Thoracic aorta (tissue), 2 donors: ENCODE data around the gene ADM2. TPM values are rescaled to one million over a fixed set of nuclear protein-coding genes. Genes with fewer than 3 reads are reported as not detected.
A peak's percentile ranks its signal among the peaks of the same experiment; 100 is the strongest.

Experiments
- ATAC-seq: fragments of 150-250 bp; one replicate; pipeline ENCODE4 v1.8.0; 2017; ENCODE audit warnings: low read depth; ENCODE audit not compliant: insufficient number of reproducible peaks, low FRiP score
- DNase-seq: peaks from one replicate; pipeline ENCODE4 v3.0.0-alpha.2; 2020; ENCODE audit warnings: low spot score
- H3K27ac ChIP-seq, 2 donors: fragments of 200-600 bp; sonication (generic); 1 replicate in 1 of 2; 2 replicates in 1 of 2; pipeline ENCODE4 v1.5.1; 2016; ENCODE audit warnings: mild to moderate bottlenecking in 2 of 2, moderate library complexity in 2 of 2
- H3K27me3 ChIP-seq: fragments of 200-600 bp; sonication (generic); replicated peaks from 2 replicates; pipeline ENCODE4 v1.6.0; 2016; ENCODE audit warnings: mild to moderate bottlenecking; ENCODE audit not compliant: insufficient read depth
- H3K36me3 ChIP-seq: fragments of 200-600 bp; sonication (generic); one replicate; pipeline ENCODE4 v1.5.1; 2016
- H3K4me1 ChIP-seq, 2 donors: fragments of 200-600 bp; sonication (generic); 1 replicate in 1 of 2; 2 replicates in 1 of 2; pipeline versions ENCODE4 v1.5.1 to v1.6.0; 2016; ENCODE audit warnings: low read depth in 2 of 2, mild to moderate bottlenecking in 1 of 2; ENCODE audit not compliant: control insufficient read depth in 1 of 2
- H3K4me3 ChIP-seq: fragments of 200-600 bp; sonication (generic); 2 replicates; pipeline ENCODE4 v1.5.1; 2016; ENCODE audit warnings: mild to moderate bottlenecking
- H3K9me3 ChIP-seq: fragments of 200-600 bp; sonication (generic); 2 replicates; pipeline ENCODE4 v1.5.1; 2016
- CTCF ChIP-seq: fragments of 200-600 bp; sonication (generic); IDR thresholded peaks from one replicate; pipeline ENCODE4 v1.5.1; 2019; ENCODE audit warnings: antibody characterized with exemption
- total RNA-seq, 2 donors: library from RNA; depleted of rRNA; stranded (reverse); fragments of >200 nt; gene quantifications; one replicate each; pipeline versions ENCODE4 v1.1.0 to v1.2.3, GENCODE V29; 2016

ADM2 gene
- total RNA-seq, 2 donors from 2014 or later = 0.14 TPM; not detected in 1

GRCh38 chr22:50469377-50470305, 11.7 kb upstream of the ADM2 start:
- peaks cover 27% of the 10 kb centered on the region for H3K36me3 ChIP-seq
- no peak for DNase-seq
- no peak for ATAC-seq
- no peaks in the 10 kb centered on the region for H3K27me3 ChIP-seq
- H3K4me1 ChIP-seq = peaks cover 36 to 47% of the 10 kb centered on the region in 2 donors
- TF ChIP-seq CTCF = no peak
- H3K9me3 ChIP-seq = no peaks in the 10 kb centered on the region
- no peak overlapping the region for H3K27ac ChIP-seq
- H3K4me3 ChIP-seq = no peak overlapping the region

- Histone ChIP-seq H3K4me1 (peaks cover 40 to 51% of the 10 kb centered on the region in 2 donors), H3K4me3 (no peak overlapping the region), H3K36me3 (peaks cover 20% of the 10 kb centered on the region), H3K27me3 (no peaks in the 10 kb centered on the region), H3K27ac (no peak overlapping the region), H3K9me3 (no peaks in the 10 kb centered on the region)
- no peak for DNase-seq
- TF ChIP-seq CTCF = no peak
- no peak for ATAC-seq
Observed at GRCh38 chr22:50470491-50470890, 10.9 kb upstream of the ADM2 start.

- H3K4me1 ChIP-seq = peaks cover 40 to 53% of the 10 kb centered on the region in 2 donors
- ATAC-seq = no peak
Observed at GRCh38 chr22:50471197-50471847, 10.0 kb upstream of the ADM2 start.

GRCh38 chr22:50471962-50472361, 9.4 kb upstream of the ADM2 start:
- ATAC-seq (no peak), DNase-seq (no peak)
- no peaks in the 10 kb centered on the region for H3K9me3 ChIP-seq
- no peak overlapping the region for H3K4me3 ChIP-seq
- H3K36me3 ChIP-seq = peaks cover 6% of the 10 kb centered on the region
- H3K27me3 ChIP-seq = no peaks in the 10 kb centered on the region
- peaks cover 40 to 53% of the 10 kb centered on the region in 2 donors for H3K4me1 ChIP-seq
- no peak overlapping the region for H3K27ac ChIP-seq
- no peak for TF ChIP-seq CTCF

More at GRCh38 chr22:50471197-50471847, 10.0 kb upstream of the ADM2 start:
- no peak for TF ChIP-seq CTCF
- Histone ChIP-seq H3K36me3 (peaks cover 12% of the 10 kb centered on the region), H3K9me3 (no peaks in the 10 kb centered on the region), H3K4me3 (no peak overlapping the region), H3K27ac (no peak overlapping the region), H3K27me3 (no peaks in the 10 kb centered on the region)
- DNase-seq = no peak

- no peak overlapping the region for H3K27ac ChIP-seq
- H3K9me3 ChIP-seq = no peaks in the 10 kb centered on the region
- TF ChIP-seq CTCF = no peak
- no peaks in the 10 kb centered on the region for H3K27me3 ChIP-seq
- no peak for DNase-seq
- no peak for ATAC-seq
- peaks cover 40 to 53% of the 10 kb centered on the region in 2 donors for H3K4me1 ChIP-seq
- peak overlapping the region; percentile 94 for H3K4me3 ChIP-seq
- no peaks in the 10 kb centered on the region for H3K36me3 ChIP-seq
Observed at GRCh38 chr22:50473088-50473487, 8.3 kb upstream of the ADM2 start.
